WTC11 (cell line): ENCODE results near the gene EPN1. TPM values are rescaled to one million over a fixed set of nuclear protein-coding genes. Genes with fewer than 3 reads are reported as not detected.

Experiments used
- ATAC-seq: fragments of 200-7000 bp; cut with Tn5 transposase; 2 replicates; pipeline ENCODE4 v1.10.0; 2021; ENCODE audit warnings: mild to moderate bottlenecking, moderate library complexity
- CTCF ChIA-PET: fragments of 300-600 bp; sonication (Branson Sonifier 250); formaldehyde crosslinking; loops from one replicate; lab custom pipeline; 2021; ENCODE audit warnings: antibody characterized with exemption; lab: Charles Lee
- POLR2A ChIA-PET: fragments of 350-600 bp; sonication (Branson Sonifier 250); formaldehyde crosslinking; loops from one replicate; lab custom pipeline; 2021; ENCODE audit warnings: antibody characterized with exemption; lab: Charles Lee
- DNase-seq: peaks from one replicate; pipeline ENCODE4 v3.0.0; 2021; ENCODE audit warnings: low spot score
- H3K27ac Mint-ChIP-seq: 2 replicates; pipeline ENCODE4 v1.8.0; 2021; ENCODE audit warnings: mixed read lengths
- H3K27me3 Mint-ChIP-seq: 2 replicates; pipeline ENCODE4 v1.8.0; 2021; ENCODE audit warnings: low read depth, mild to moderate bottlenecking, moderate library complexity, mixed read lengths
- H3K36me3 Mint-ChIP-seq: 2 replicates; pipeline ENCODE4 v1.8.0; 2021; ENCODE audit warnings: mixed read lengths
- H3K4me1 Mint-ChIP-seq: 2 replicates; pipeline ENCODE4 v1.8.0; 2022; ENCODE audit warnings: mixed read lengths
- H3K4me3 Mint-ChIP-seq: 2 replicates; pipeline ENCODE4 v1.8.0; 2021; ENCODE audit warnings: mild to moderate bottlenecking, moderate library complexity, mixed read lengths
- H3K9me3 Mint-ChIP-seq: 2 replicates; pipeline ENCODE4 v1.8.0; 2021; ENCODE audit warnings: mixed read lengths
- ETV6 ChIP-seq: sonication (generic); formaldehyde crosslinking; IDR thresholded peaks from 2 replicates; pipeline ENCODE4 v1.8.1; 2022; ENCODE audit warnings: mild to moderate bottlenecking, missing genetic modification reagents
- GABPB1 ChIP-seq: sonication (generic); formaldehyde crosslinking; IDR thresholded peaks from 2 replicates; pipeline ENCODE4 v1.8.1; 2023; ENCODE audit warnings: mild to moderate bottlenecking, missing genetic modification reagents
- IRF2 ChIP-seq: sonication (generic); formaldehyde crosslinking; IDR thresholded peaks from 2 replicates; pipeline ENCODE4 v1.8.0; 2022; ENCODE audit warnings: low read depth, missing genetic modification reagents, borderline replicate concordance
- JAZF1 ChIP-seq: fragments of 250-450 bp; sonication (Bioruptor Pico); IDR thresholded peaks from 2 replicates; pipeline ENCODE4 v1.9.0; 2021; ENCODE audit warnings: moderate library complexity, mild to moderate bottlenecking, inconsistent platforms
- KAT7 ChIP-seq: sonication (generic); formaldehyde crosslinking; IDR thresholded peaks from 2 replicates; pipeline ENCODE4 v1.8.1; 2023; ENCODE audit warnings: missing genetic modification reagents, mild to moderate bottlenecking, borderline replicate concordance
- MYBL2 ChIP-seq: sonication (generic); formaldehyde crosslinking; IDR thresholded peaks from 2 replicates; pipeline ENCODE4 v1.8.1; 2023; ENCODE audit warnings: mild to moderate bottlenecking, moderate library complexity, missing genetic modification reagents
- NFE2L1 ChIP-seq: sonication (generic); formaldehyde crosslinking; IDR thresholded peaks from 2 replicates; pipeline ENCODE4 v1.8.1; 2023; ENCODE audit warnings: missing genetic modification reagents
- NR2C2 ChIP-seq: sonication (generic); formaldehyde crosslinking; IDR thresholded peaks from 2 replicates; pipeline ENCODE4 v1.8.0; 2022; ENCODE audit warnings: mild to moderate bottlenecking, missing genetic modification reagents
- NR3C1 ChIP-seq: sonication (generic); formaldehyde crosslinking; conservative IDR thresholded peaks from 2 replicates; pipeline ENCODE4 v1.8.1; 2023; ENCODE audit warnings: low read depth, mild to moderate bottlenecking, missing genetic modification reagents
- RELA ChIP-seq: sonication (generic); formaldehyde crosslinking; IDR thresholded peaks from 2 replicates; pipeline ENCODE4 v1.8.1; 2022; ENCODE audit warnings: missing genetic modification reagents, mild to moderate bottlenecking, borderline replicate concordance
- SMAD3 ChIP-seq: sonication (generic); formaldehyde crosslinking; IDR thresholded peaks from 2 replicates; pipeline ENCODE4 v1.8.0; 2022; ENCODE audit warnings: missing genetic modification reagents, mild to moderate bottlenecking, borderline replicate concordance
- SMAD4 ChIP-seq: sonication (generic); formaldehyde crosslinking; IDR thresholded peaks from 2 replicates; pipeline ENCODE4 v1.8.0; 2022; ENCODE audit warnings: mild to moderate bottlenecking, missing genetic modification reagents
- ZNF121 ChIP-seq: sonication (generic); formaldehyde crosslinking; IDR thresholded peaks from 2 replicates; pipeline ENCODE4 v1.8.0; 2023; ENCODE audit warnings: missing genetic modification reagents
- ZNF138 ChIP-seq: sonication (generic); formaldehyde crosslinking; conservative IDR thresholded peaks from 2 replicates; pipeline ENCODE4 v1.8.1; 2022; ENCODE audit warnings: mild to moderate bottlenecking, moderate library complexity, missing genetic modification reagents
- total RNA-seq: library from RNA; stranded (reverse); gene quantifications from 3 replicates; pipeline ENCODE4 v1.2.3, GENCODE V29; 2021
- TF ChIP-seq, protein P1 (sequence below): sonication (generic); formaldehyde crosslinking; IDR thresholded peaks from 2 replicates; pipeline ENCODE4 v1.8.0; 2023; ENCODE audit warnings: missing genetic modification reagents
- TF ChIP-seq, protein P2 (sequence below): fragments of 250-450 bp; sonication (Bioruptor Pico); IDR thresholded peaks from 2 replicates; pipeline ENCODE4 v1.9.0; 2021; ENCODE audit warnings: mild to moderate bottlenecking
- TF ChIP-seq, protein P3 (sequence below): sonication (generic); formaldehyde crosslinking; IDR thresholded peaks from 2 replicates; pipeline ENCODE4 v1.8.1; 2022; ENCODE audit warnings: mild to moderate bottlenecking, missing genetic modification reagents, moderate library complexity, borderline replicate concordance
- TF ChIP-seq, protein P4 (sequence below): fragments of 250-450 bp; sonication (Bioruptor Pico); IDR thresholded peaks from 2 replicates; pipeline ENCODE4 v1.9.0; 2021; ENCODE audit warnings: mild to moderate bottlenecking
- TF ChIP-seq, protein P5 (sequence below): sonication (generic); formaldehyde crosslinking; IDR thresholded peaks from 2 replicates; pipeline ENCODE4 v1.8.1; 2022; ENCODE audit warnings: low read depth, mild to moderate bottlenecking, moderate library complexity, missing genetic modification reagents, borderline replicate concordance
- TF ChIP-seq, protein P6 (sequence below): sonication (generic); formaldehyde crosslinking; IDR thresholded peaks from 2 replicates; pipeline ENCODE4 v1.8.1; 2022; ENCODE audit warnings: missing genetic modification reagents, borderline replicate concordance
- TF ChIP-seq, protein P7 (sequence below): sonication (generic); formaldehyde crosslinking; IDR thresholded peaks from 2 replicates; pipeline ENCODE4 v1.8.0; 2022; ENCODE audit warnings: mild to moderate bottlenecking, missing genetic modification reagents

EPN1 gene
- total RNA-seq, 1 experiment from 2014 or later: 234 TPM

DNA sequence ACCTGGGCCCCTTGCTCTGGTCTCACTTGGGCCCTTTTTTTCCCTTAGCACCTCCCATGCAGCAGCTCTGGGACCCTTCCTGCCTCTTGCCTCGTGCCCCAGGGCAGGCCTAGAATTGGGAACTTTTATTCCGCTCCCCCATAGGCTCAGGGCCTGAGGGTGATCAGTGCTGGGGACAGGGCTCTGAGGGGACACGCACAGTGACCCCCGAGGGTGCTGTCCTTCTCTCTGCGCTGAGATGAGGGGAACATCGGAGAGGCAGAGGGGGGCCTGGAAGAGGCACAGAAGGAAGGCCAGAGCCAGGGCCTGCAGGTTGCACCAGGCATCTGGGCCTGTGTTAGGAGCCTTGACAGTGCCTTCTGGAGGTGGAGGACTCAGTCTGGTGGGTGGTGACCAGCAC lies 10.8 kb downstream of the EPN1 start (continued):
- TF ChIP-seq, protein P1, sequence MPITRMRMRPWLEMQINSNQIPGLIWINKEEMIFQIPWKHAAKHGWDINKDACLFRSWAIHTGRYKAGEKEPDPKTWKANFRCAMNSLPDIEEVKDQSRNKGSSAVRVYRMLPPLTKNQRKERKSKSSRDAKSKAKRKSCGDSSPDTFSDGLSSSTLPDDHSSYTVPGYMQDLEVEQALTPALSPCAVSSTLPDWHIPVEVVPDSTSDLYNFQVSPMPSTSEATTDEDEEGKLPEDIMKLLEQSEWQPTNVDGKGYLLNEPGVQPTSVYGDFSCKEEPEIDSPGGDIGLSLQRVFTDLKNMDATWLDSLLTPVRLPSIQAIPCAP (CRISPR knock-in tag): no peak
- no peak for TF ChIP-seq SMAD3 (CRISPR knock-in tag)
- TF ChIP-seq KAT7: no peak
- TF ChIP-seq, protein P2, sequence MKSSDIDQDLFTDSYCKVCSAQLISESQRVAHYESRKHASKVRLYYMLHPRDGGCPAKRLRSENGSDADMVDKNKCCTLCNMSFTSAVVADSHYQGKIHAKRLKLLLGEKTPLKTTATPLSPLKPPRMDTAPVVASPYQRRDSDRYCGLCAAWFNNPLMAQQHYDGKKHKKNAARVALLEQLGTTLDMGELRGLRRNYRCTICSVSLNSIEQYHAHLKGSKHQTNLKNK: no peak
- TF ChIP-seq ZNF138 (CRISPR knock-in tag): no peak
- no peak for TF ChIP-seq MYBL2
- TF ChIP-seq NR3C1 (CRISPR knock-in tag): no peak
- TF ChIP-seq GABPB1 (CRISPR knock-in tag): no peak

DNA sequence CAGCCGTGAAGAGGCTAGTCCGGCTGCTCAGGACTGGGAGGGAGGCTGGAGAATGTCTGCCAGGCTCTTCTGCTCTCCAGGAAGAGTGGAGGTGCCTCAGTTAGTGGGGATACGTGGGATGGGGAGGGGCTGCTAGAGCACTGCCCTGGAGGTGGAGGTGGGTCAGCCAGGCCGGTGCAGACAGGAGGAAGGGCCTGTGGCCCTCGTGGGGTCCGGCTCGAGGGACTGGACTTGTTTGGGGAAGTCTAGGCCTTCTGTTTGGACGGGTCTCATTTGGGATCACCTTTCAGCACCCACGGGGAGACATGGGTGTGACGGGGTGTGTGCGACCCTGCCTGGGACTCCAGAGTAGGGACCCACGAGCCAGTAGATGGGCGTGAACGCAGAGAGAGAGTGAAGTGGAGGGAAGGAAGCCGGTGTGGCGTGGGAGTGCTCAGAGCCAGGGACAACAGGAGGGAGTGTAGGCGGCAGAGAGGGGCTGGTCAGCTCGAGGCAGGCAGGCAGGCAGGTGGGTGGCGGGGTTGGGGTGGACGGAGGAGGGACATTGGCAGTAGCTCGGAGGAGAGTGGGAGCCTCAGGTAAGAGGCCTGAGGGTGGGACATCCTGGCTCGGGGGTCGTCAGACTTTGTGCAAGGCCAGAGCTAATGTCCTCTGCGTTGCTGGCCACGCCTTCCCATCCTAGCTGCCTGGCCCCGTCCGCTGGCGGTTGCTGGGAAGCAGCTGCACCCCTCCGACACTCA lies 11.5 kb downstream of the EPN1 start:
- no peaks in the 10 kb centered on the region for H3K4me1 Mint-ChIP-seq
- H3K27ac Mint-ChIP-seq: no peak overlapping the region
- ATAC-seq (no peak), DNase-seq (no peak)
- CTCF ChIA-PET: interaction anchor here (1.1 kb wide), 1 partner anchor 805 kb away, joined by 4 read pairs; no protein-coding TSS in a partner anchor
- H3K27me3 Mint-ChIP-seq: no peaks in the 10 kb centered on the region
- POLR2A ChIA-PET: no interaction called here
- TF ChIP-seq ETV6 (CRISPR knock-in tag): no peak
- TF ChIP-seq, protein P3, sequence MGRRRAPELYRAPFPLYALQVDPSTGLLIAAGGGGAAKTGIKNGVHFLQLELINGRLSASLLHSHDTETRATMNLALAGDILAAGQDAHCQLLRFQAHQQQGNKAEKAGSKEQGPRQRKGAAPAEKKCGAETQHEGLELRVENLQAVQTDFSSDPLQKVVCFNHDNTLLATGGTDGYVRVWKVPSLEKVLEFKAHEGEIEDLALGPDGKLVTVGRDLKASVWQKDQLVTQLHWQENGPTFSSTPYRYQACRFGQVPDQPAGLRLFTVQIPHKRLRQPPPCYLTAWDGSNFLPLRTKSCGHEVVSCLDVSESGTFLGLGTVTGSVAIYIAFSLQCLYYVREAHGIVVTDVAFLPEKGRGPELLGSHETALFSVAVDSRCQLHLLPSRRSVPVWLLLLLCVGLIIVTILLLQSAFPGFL (CRISPR knock-in tag): no peak
- TF ChIP-seq, protein P4, sequence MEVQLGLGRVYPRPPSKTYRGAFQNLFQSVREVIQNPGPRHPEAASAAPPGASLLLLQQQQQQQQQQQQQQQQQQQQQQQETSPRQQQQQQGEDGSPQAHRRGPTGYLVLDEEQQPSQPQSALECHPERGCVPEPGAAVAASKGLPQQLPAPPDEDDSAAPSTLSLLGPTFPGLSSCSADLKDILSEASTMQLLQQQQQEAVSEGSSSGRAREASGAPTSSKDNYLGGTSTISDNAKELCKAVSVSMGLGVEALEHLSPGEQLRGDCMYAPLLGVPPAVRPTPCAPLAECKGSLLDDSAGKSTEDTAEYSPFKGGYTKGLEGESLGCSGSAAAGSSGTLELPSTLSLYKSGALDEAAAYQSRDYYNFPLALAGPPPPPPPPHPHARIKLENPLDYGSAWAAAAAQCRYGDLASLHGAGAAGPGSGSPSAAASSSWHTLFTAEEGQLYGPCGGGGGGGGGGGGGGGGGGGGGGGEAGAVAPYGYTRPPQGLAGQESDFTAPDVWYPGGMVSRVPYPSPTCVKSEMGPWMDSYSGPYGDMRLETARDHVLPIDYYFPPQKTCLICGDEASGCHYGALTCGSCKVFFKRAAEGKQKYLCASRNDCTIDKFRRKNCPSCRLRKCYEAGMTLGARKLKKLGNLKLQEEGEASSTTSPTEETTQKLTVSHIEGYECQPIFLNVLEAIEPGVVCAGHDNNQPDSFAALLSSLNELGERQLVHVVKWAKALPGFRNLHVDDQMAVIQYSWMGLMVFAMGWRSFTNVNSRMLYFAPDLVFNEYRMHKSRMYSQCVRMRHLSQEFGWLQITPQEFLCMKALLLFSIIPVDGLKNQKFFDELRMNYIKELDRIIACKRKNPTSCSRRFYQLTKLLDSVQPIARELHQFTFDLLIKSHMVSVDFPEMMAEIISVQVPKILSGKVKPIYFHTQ: no peak
- TF ChIP-seq, protein P2: no peak
- no peak for TF ChIP-seq RELA (CRISPR knock-in tag)
- TF ChIP-seq, protein P5, sequence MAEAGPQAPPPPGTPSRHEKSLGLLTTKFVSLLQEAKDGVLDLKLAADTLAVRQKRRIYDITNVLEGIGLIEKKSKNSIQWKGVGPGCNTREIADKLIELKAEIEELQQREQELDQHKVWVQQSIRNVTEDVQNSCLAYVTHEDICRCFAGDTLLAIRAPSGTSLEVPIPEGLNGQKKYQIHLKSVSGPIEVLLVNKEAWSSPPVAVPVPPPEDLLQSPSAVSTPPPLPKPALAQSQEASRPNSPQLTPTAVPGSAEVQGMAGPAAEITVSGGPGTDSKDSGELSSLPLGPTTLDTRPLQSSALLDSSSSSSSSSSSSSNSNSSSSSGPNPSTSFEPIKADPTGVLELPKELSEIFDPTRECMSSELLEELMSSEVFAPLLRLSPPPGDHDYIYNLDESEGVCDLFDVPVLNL (CRISPR knock-in tag): no peak
- H3K9me3 Mint-ChIP-seq: no peaks in the 10 kb centered on the region
- no peak overlapping the region for H3K4me3 Mint-ChIP-seq
- H3K36me3 Mint-ChIP-seq: peaks cover 11% of the 10 kb centered on the region; the same call in 1 of the 2 replicates

DNA sequence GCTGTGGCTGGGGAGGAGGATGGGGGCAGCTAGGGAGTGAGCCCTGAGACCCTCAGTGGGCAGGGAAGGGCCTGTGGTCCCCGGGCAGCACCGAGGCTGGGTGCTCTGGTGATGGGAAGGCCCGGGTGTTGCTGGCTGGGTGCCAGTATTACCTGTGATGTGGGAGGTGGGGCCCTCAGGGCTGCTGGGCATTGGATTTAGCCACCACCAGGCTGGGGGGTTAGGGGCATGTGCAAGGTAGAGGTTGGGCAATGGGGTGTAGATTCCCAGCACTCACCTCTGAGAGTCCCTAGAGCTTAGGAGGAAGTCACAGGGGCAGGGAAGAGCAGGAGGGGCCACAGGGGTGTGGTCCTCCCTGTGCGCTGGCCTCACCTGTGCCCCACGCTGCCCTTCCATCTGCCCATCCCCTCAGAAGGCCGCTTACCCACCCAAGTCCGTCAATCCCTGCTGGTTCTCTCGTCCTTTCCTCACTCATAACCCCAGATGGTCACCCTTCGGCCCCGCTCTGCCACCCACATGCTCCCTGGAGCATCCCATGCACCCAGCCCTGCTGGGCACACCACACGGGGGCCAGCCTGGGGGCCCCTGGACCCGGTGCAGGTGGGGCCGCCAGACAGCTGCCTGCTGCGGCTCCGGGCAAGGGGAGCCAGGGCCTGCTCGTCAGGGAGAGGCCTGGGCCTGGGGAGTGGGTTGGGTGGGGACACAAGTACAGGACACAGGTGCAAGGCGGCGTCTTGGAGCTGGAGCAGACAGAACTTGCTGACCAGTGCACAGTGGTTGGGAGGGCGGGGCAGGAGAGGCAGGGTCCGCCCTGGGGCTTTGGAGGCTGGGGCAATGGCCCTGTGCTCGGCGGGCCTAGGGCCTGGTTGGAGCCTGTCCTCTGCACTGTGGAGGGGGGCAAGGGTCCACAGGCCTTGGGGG lies 12.5 kb downstream of the EPN1 start:
- Mint-ChIP-seq H3K27ac (no peak overlapping the region), H3K9me3 (no peaks in the 10 kb centered on the region), H3K4me3 (no peak overlapping the region), H3K36me3 (peaks cover 8% of the 10 kb centered on the region; the same call in 1 of the 2 replicates), H3K4me1 (no peaks in the 10 kb centered on the region), H3K27me3 (no peaks in the 10 kb centered on the region)
- ChIA-PET POLR2A (no interaction called here), CTCF (interaction anchor here (1.1 kb wide), 1 partner anchor 806 kb away, joined by 4 read pairs; no protein-coding TSS in a partner anchor)
- no peak for ATAC-seq
- DNase-seq: no peak
- TF ChIP-seq JAZF1 (CRISPR knock-in tag) (no peak), IRF2 (CRISPR knock-in tag) (no peak), NR2C2 (no peak), ZNF121 (CRISPR knock-in tag) (no peak), NFE2L1 (no peak), SMAD4 (no peak)
- TF ChIP-seq, protein P6, sequence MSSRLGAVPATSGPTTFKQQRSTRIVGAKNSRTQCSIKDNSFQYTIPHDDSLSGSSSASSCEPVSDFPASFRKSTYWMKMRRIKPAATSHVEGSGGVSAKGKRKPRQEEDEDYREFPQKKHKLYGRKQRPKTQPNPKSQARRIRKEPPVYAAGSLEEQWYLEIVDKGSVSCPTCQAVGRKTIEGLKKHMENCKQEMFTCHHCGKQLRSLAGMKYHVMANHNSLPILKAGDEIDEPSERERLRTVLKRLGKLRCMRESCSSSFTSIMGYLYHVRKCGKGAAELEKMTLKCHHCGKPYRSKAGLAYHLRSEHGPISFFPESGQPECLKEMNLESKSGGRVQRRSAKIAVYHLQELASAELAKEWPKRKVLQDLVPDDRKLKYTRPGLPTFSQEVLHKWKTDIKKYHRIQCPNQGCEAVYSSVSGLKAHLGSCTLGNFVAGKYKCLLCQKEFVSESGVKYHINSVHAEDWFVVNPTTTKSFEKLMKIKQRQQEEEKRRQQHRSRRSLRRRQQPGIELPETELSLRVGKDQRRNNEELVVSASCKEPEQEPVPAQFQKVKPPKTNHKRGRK (CRISPR knock-in tag): no peak
- TF ChIP-seq, protein P7, sequence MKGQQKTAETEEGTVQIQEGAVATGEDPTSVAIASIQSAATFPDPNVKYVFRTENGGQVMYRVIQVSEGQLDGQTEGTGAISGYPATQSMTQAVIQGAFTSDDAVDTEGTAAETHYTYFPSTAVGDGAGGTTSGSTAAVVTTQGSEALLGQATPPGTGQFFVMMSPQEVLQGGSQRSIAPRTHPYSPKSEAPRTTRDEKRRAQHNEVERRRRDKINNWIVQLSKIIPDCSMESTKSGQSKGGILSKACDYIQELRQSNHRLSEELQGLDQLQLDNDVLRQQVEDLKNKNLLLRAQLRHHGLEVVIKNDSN: no peak
